GM18505 (cell line): Measurements from ENCODE around the gene RBMS1.

Experiments
- ATAC-seq: cut with Tn5 transposase; IDR thresholded peaks from one replicate; pipeline ENCODE4 v1.9.1; 2021; ENCODE audit not compliant: unreplicated experiment
- POLR2A ChIP-seq: IDR thresholded peaks from 4 replicates; pipeline ENCODE4 v1.6.1; 2011; ENCODE audit warnings: borderline replicate concordance; ENCODE audit not compliant: insufficient read depth, insufficient read length; ENCODE audit errors: extremely low read depth

RBMS1 gene

DNA sequence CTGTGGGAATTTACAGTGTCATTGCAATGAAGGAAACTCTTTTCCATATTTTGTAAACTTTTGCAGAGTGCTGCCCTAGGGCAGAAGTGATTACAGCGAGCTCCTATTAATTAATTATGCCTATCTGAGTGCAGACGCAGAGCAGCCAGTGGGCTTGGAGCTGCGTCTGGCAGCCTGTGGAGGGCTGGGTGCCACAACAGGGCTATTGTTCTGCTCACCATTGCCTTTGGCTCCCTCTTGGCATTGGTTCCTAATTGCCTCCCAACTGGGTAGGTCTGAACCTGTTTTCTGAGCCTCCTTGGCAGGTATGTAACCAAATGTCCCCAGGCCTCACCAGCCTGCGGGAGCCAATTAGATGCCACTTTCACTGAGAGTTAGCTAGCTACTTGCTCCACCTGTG is 267.9 kb downstream of the RBMS1 start:
- TF ChIP-seq POLR2A, result no peak
- ATAC-seq, result no peak

GRCh38 chr2:160224507-160224906 is 269.1 kb downstream of the RBMS1 start:
- no peak for TF ChIP-seq POLR2A
- peak; percentile 9 for ATAC-seq

DNA sequence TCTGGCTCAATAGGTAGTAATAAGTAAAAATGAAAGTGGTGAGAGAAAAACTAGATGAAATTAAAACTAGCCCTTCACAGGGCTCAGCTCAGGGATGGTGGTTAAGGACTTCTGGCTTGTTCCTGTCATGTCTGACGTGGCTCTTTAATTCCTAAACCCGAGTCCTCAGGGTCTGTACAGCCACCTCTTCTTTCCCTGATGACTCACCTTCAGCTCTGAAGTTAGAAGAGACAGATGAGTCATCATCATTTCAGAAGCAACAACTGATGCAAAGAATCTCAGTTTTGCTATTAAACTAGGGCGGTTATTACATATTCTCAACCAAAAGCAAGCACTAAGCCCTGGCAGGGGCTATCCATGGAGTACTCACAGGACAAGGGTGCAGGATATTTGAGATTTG is 269.5 kb downstream of the RBMS1 start:
- TF ChIP-seq POLR2A, result no peak
- ATAC-seq, result peak; percentile 95

DNA sequence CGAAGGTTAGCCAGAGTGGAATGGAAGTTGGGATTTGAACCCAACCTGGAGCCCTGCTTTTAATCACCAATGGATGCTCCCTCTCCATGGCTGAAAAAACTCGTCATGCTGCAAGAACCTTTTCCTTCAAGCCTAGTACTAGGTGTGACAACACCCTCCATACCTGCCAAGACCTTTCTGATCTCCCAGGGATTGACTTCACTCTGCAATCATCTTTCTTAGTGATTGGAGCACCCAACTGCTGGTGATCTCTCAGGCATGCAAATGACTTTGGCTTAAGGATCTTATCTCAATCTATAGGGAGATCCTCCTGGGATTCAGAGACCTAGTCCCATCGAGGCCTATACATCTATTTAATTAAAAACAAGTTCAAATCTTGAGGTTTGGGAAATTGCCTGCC is 270.0 kb downstream of the RBMS1 start:
- TF ChIP-seq POLR2A, result no peak
- no peak for ATAC-seq

GRCh38 chr2:160222546-160223283 is 270.9 kb downstream of the RBMS1 start:
- TF ChIP-seq POLR2A, result no peak
- no peak for ATAC-seq
